ENCODE results near the gene DICER1. TPM values are rescaled to one million over a fixed set of nuclear protein-coding genes. Genes with fewer than 3 reads are reported as not detected.

The DICER1 gene
- total RNA-seq, result 18.4 and 43.1 TPM in 2 replicates

DNA sequence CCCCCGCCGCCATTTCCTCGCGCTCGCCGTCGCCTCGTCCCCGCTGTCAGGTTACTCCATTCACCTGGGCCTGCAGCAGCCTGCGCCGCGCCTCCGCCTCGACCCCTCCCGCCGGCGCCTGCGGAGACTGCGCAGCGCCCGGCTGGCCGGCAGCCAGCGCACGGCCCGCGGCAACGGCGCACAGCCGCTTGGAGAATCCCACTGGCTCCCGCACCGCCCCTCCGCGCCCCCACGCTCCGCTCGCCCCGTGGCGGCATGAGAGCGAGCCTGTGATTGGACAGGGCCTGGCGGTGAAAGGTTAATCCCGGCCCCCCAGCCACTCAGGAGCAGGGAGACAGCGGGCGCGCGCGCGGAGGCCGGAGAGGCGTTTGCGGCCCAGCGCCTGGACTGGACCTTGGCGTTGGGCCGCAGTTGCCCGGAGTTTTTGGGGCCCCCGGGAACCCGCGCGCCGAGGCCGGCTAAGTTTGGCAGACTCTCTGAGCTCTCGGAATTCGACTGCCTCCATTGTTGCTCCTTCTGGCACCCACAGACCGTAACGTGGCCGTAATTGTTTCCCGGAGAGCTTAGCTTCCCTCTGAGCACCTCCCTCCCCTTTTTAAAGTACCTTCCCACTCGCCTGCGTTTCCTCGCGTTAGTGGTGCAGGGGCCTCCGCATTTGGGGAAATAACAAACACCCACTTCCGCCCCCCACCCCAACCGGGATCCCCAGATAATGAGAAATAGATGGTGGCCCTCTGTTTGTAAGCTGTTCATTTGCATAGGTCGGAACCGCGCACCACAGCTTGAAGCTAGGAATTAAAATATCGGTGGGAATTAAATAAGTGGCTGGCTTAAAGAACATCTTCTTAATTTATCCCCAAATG lies at the start of gene DICER1:
DICER1 (minus strand) TSS at position 203 of the 863 bp plus-strand sequence. CDS start 24,071 bp downstream, outside the sequence.

Other genes with a start within 250 kb of the DICER1 start
- gene CLMN, start 162.4 kb upstream of the DICER1 start, total RNA-seq, result 4.1 and 5.7 TPM in 2 replicates

Measured in airway epithelial cell (primary cell).